ENCODE data around the gene CYP46A1. TPM values are rescaled to one million over a fixed set of nuclear protein-coding genes. Genes with fewer than 3 reads are reported as not detected.

Gene CYP46A1
- total and polyA plus RNA-seq, 2 donors (not counting 1 experiment from before 2014, with no cell fraction given), result 0.27 to 0.28 TPM

GRCh38 chr14:99688210-99688581, 4.1 kb downstream of the CYP46A1 start:
- ATAC-seq (ENCODE audit: low read depth), result no peak
- ChIA-PET POLR2A (no interaction called here), CTCF (interaction anchor here (1.1 kb wide), 1 partner anchor 21 kb away, joined by 3 read pairs; no protein-coding TSS in a partner anchor)
- no peak overlapping the region for H3K4me2 ChIP-seq (replicated peaks; ENCODE audit: low read depth, low read length, poor library complexity, severe bottlenecking)
- H3K4me3 Mint-ChIP-seq, result no peak overlapping the region
- peaks cover 0 to 25% (median 0%) of the 10 kb centered on the region in 3 donors for H3K9me3 ChIP-seq (ENCODE audit: control extremely low read depth in 1 of 3, control insufficient read depth in 2 of 3, insufficient read depth in 1 of 3, low read length in 2 of 3)
- H2AFZ ChIP-seq (ENCODE audit: insufficient read depth, low read depth, low read length, poor library complexity, severe bottlenecking), result no peak overlapping the region
- H3K9ac ChIP-seq (ENCODE audit: low read length), result no peak overlapping the region
- H4K20me1 ChIP-seq (ENCODE audit: control insufficient read depth, insufficient read depth, low read length, poor library complexity, severe bottlenecking), result no peaks in the 10 kb centered on the region
- no peak overlapping the region for H3K27ac Mint-ChIP-seq
- no peak for DNase-seq
- peaks cover 10 to 20% of the 10 kb centered on the region in 2 donors for H3K4me1 ChIP-seq (ENCODE audit: control insufficient read depth in 2 of 2, insufficient read depth in 2 of 2, low read length in 2 of 2)
- WGBS (ENCODE audit: insufficient coverage), result 5% methylated on average over 10 of the region's 10 CpGs
- no peaks in the 10 kb centered on the region for H3K36me3 ChIP-seq (replicated peaks in 1 of 2; ENCODE audit: control extremely low read depth in 1 of 2, control insufficient read depth in 1 of 2, extremely low read depth in 1 of 2, insufficient read depth in 2 of 2, low read length in 1 of 2)
- peaks cover 0 to 44% (median 16%) of the 10 kb centered on the region in 4 experiments for H3K27me3 ChIP-seq (replicated peaks in 1 of 4; ENCODE audit: control extremely low read depth in 1 of 4, control insufficient read depth in 3 of 4, insufficient read depth in 4 of 4, low read length in 3 of 4)
- H3K4me1 Mint-ChIP-seq, result peaks cover 6% of the 10 kb centered on the region
- no peaks in the 10 kb centered on the region for H3K9me3 Mint-ChIP-seq (ENCODE audit: insufficient read depth)
- TF ChIP-seq CTCF (IDR thresholded peaks at IDR 0.05) (no peak), EZH2 (IDR thresholded peaks at IDR 0.05; ENCODE audit: borderline replicate concordance, insufficient read depth, low read depth, low read length, poor library complexity, severe bottlenecking) (no peak)
- no peak overlapping the region for H3K4me3 ChIP-seq (ENCODE audit: control extremely low read depth in 1 of 5, extremely low read depth in 1 of 5, insufficient read depth in 1 of 5, low read depth in 2 of 5, low read length in 4 of 5)
- no peaks in the 10 kb centered on the region for H3K79me2 ChIP-seq (ENCODE audit: control insufficient read depth, insufficient read depth, low read length)
- H3K27ac ChIP-seq (ENCODE audit: low read length in 2 of 2), result no peak overlapping the region
- peaks cover 51% of the 10 kb centered on the region for H3K27me3 Mint-ChIP-seq
- intact Hi-C loops (cut with micrococcal nuclease), result no loop called here

- ChIA-PET POLR2A (no interaction called here), CTCF (interaction anchor here (1.1 kb wide), 1 partner anchor 22 kb away, joined by 3 read pairs; no protein-coding TSS in a partner anchor)
- no peak overlapping the region for H3K4me3 Mint-ChIP-seq
- no peak overlapping the region for H3K9ac ChIP-seq (ENCODE audit: low read length)
- no peaks in the 10 kb centered on the region for H3K36me3 ChIP-seq (replicated peaks in 1 of 2; ENCODE audit: control extremely low read depth in 1 of 2, control insufficient read depth in 1 of 2, extremely low read depth in 1 of 2, insufficient read depth in 2 of 2, low read length in 1 of 2)
- no peak overlapping the region for H3K27ac ChIP-seq (ENCODE audit: low read length in 2 of 2)
- H3K4me2 ChIP-seq (replicated peaks; ENCODE audit: low read depth, low read length, poor library complexity, severe bottlenecking), result no peak overlapping the region
- no peaks in the 10 kb centered on the region for H3K9me3 Mint-ChIP-seq (ENCODE audit: insufficient read depth)
- no peak for DNase-seq
- intact Hi-C loops (cut with micrococcal nuclease), result no loop called here
- H3K27me3 ChIP-seq (replicated peaks in 1 of 4; ENCODE audit: control extremely low read depth in 1 of 4, control insufficient read depth in 3 of 4, insufficient read depth in 4 of 4, low read length in 3 of 4), result peaks cover 0 to 44% (median 16%) of the 10 kb centered on the region in 4 experiments
- no peaks in the 10 kb centered on the region for H4K20me1 ChIP-seq (ENCODE audit: control insufficient read depth, insufficient read depth, low read length, poor library complexity, severe bottlenecking)
- H2AFZ ChIP-seq (ENCODE audit: insufficient read depth, low read depth, low read length, poor library complexity, severe bottlenecking), result no peak overlapping the region
- WGBS (ENCODE audit: insufficient coverage), result 84% methylated on average over 11 of the region's 11 CpGs
- H3K4me1 Mint-ChIP-seq, result peaks cover 6% of the 10 kb centered on the region
- ATAC-seq (ENCODE audit: low read depth), result no peak
- peaks cover 51% of the 10 kb centered on the region for H3K27me3 Mint-ChIP-seq
- H3K79me2 ChIP-seq (ENCODE audit: control insufficient read depth, insufficient read depth, low read length), result no peaks in the 10 kb centered on the region
- peaks cover 6 to 19% of the 10 kb centered on the region in 2 donors for H3K4me1 ChIP-seq (ENCODE audit: control insufficient read depth in 2 of 2, insufficient read depth in 2 of 2, low read length in 2 of 2)
- peaks cover 0 to 21% (median 0%) of the 10 kb centered on the region in 3 donors for H3K9me3 ChIP-seq (ENCODE audit: control extremely low read depth in 1 of 3, control insufficient read depth in 2 of 3, insufficient read depth in 1 of 3, low read length in 2 of 3)
- TF ChIP-seq CTCF (IDR thresholded peaks at IDR 0.05), result no peak
- H3K27ac Mint-ChIP-seq, result no peak overlapping the region
- H3K4me3 ChIP-seq (ENCODE audit: control extremely low read depth in 1 of 5, extremely low read depth in 1 of 5, insufficient read depth in 1 of 5, low read depth in 2 of 5, low read length in 4 of 5), result no peak overlapping the region
Measured at GRCh38 chr14:99688629-99689028, 4.5 kb downstream of the CYP46A1 start.

Data from B cell (primary cell).